SK-N-SH (cell line): ENCODE results near the gene SESN2. TPM values are rescaled to one million over a fixed set of nuclear protein-coding genes. Genes with fewer than 3 reads are reported as not detected.
A peak's percentile ranks its signal among the peaks of the same experiment; 100 is the strongest.

Experiments
- CTCF ChIA-PET: fragments of 300-600, 350-600 bp; formaldehyde crosslinking; extraction: SDS; loops from one replicate; lab custom pipeline; 2021; lab: Yijun Ruan, JAX
- POLR2A ChIA-PET: fragments of 350-600 bp; sonication (Branson Sonifier 250); formaldehyde crosslinking; extraction: SDS; loops from one replicate; lab custom pipeline; 2020; ENCODE audit warnings: antibody characterized with exemption, inconsistent platforms; lab: Yijun Ruan, JAX
- DNase-seq: peaks from one replicate; pipeline ENCODE4 v3.0.0; 2012
- H2AFZ ChIP-seq: fragments of 200-600 bp; sonication (generic); 2 replicates; pipeline ENCODE4 v1.8.1; 2016; ENCODE audit warnings: antibody characterized with exemption, mild to moderate bottlenecking, low read depth
- H3F3A ChIP-seq: fragments of 200-600 bp; sonication (generic); replicated peaks from 2 replicates; pipeline ENCODE3; 2016; ENCODE audit warnings: antibody characterized with exemption, mild to moderate bottlenecking; ENCODE audit not compliant: insufficient read depth
- H3K27ac ChIP-seq, 2 experiments: fragments of 200-500 bp in 1 of 2; fragments of 200-600 bp in 1 of 2; sonication (Bioruptor generic) in 1 of 2; sonication (generic), shearing (Covaris generic) in 1 of 2; 2 replicates each; pipeline versions ENCODE4 v1.5.1 to v1.6.1; 2014 to 2016; ENCODE audit warnings: low read depth in 2 of 2, inconsistent platforms in 1 of 2, low read length in 1 of 2, mild to moderate bottlenecking in 1 of 2, mixed read lengths in 1 of 2
- H3K27me3 ChIP-seq: fragments of 200-600 bp; sonication (generic), shearing (Covaris generic); 2 replicates; pipeline ENCODE4 v1.6.1; 2016; ENCODE audit warnings: mixed run types; ENCODE audit not compliant: insufficient read depth
- H3K36me3 ChIP-seq, 2 experiments: fragments of 200-500 bp in 1 of 2; fragments of 200-600 bp in 1 of 2; sonication (Bioruptor generic) in 1 of 2; sonication (generic) in 1 of 2; replicated peaks in 1 of 2; 2 replicates each; pipeline versions ENCODE3 to v1.5.1; 2014 to 2016; ENCODE audit warnings: low read length in 1 of 2, mild to moderate bottlenecking in 1 of 2; ENCODE audit not compliant: insufficient read depth in 2 of 2, control insufficient read depth in 1 of 2
- H3K4me1 ChIP-seq, 2 experiments: fragments of 200-500 bp in 1 of 2; fragments of 200-600 bp in 1 of 2; sonication (Bioruptor generic) in 1 of 2; sonication (generic), shearing (Covaris generic) in 1 of 2; 2 replicates each; pipeline versions ENCODE4 v1.5.1 to v1.6.1; 2014 to 2016; ENCODE audit warnings: low read depth in 1 of 2, low read length in 1 of 2, mixed run types in 1 of 2; ENCODE audit not compliant: insufficient read depth in 2 of 2, control insufficient read depth in 1 of 2
- H3K4me2 ChIP-seq: fragments of 200-600 bp; sonication (generic), shearing (Covaris generic); 2 replicates; pipeline ENCODE4 v1.6.1; 2017; ENCODE audit warnings: mixed run types
- H3K4me3 ChIP-seq, 2 experiments: fragments of 200-500 bp in 1 of 2; fragments of 200-600 bp in 1 of 2; sonication (Bioruptor generic) in 1 of 2; sonication (generic), shearing (Covaris generic) in 1 of 2; 2 replicates each; pipeline versions ENCODE4 v1.5.1 to v1.8.1; 2014 to 2016; ENCODE audit warnings: low read depth in 2 of 2, inconsistent platforms in 1 of 2, low read length in 1 of 2, mild to moderate bottlenecking in 1 of 2, mixed read lengths in 1 of 2, moderate library complexity in 1 of 2
- H3K79me2 ChIP-seq: fragments of 200-600 bp; sonication (generic); 2 replicates; pipeline ENCODE4 v1.8.1; 2017; ENCODE audit warnings: mild to moderate bottlenecking; ENCODE audit not compliant: insufficient read depth
- H3K9ac ChIP-seq: fragments of 200-600 bp; sonication (generic); 2 replicates; pipeline ENCODE4 v1.6.1; 2017; ENCODE audit warnings: mixed run types
- H3K9me2 ChIP-seq: fragments of 200-600 bp; sonication (generic); 2 replicates; pipeline ENCODE4 v1.6.1; 2017; ENCODE audit warnings: mixed run types
- H3K9me3 ChIP-seq: fragments of 200-600 bp; sonication (generic); 2 replicates; pipeline ENCODE4 v1.6.1; 2017; ENCODE audit warnings: mixed run types, mild to moderate bottlenecking, moderate library complexity
- H4K20me1 ChIP-seq: fragments of 200-600 bp; sonication (generic); 2 replicates; pipeline ENCODE4 v1.6.1; 2017; ENCODE audit warnings: mild to moderate bottlenecking, mixed run types; ENCODE audit not compliant: insufficient read depth
- CHD2 ChIP-seq: fragments of 150-350 bp; IDR thresholded peaks from 2 replicates; pipeline ENCODE4 v1.6.1; 2018; ENCODE audit warnings: low read length; ENCODE audit not compliant: partially characterized antibody
- FOXM1 ChIP-seq: IDR thresholded peaks from 2 replicates; pipeline ENCODE4 v1.4.0; 2012; ENCODE audit warnings: low read depth, mild to moderate bottlenecking
- MXI1 ChIP-seq: IDR thresholded peaks from 2 replicates; pipeline ENCODE4 v1.6.1; 2012; ENCODE audit warnings: mild to moderate bottlenecking, low read depth, low read length, improper control_type of control experiment
- NRF1 ChIP-seq: IDR thresholded peaks from 2 replicates; pipeline ENCODE4 v1.6.1; 2012; ENCODE audit warnings: low read depth, mild to moderate bottlenecking, low read length
- PBX3 ChIP-seq: IDR thresholded peaks from 2 replicates; pipeline ENCODE4; 2012
- POLR2AphosphoS5 ChIP-seq: IDR thresholded peaks from 2 replicates; pipeline ENCODE4 v1.6.1; 2012; ENCODE audit warnings: low read depth, low read length
- RCOR1 ChIP-seq: fragments of 150-350 bp; IDR thresholded peaks from 2 replicates; pipeline ENCODE4 v1.6.1; 2017; ENCODE audit warnings: antibody characterized with exemption, low read length
- REST ChIP-seq: IDR thresholded peaks from 2 replicates; pipeline ENCODE4 v1.6.1; 2012; ENCODE audit warnings: mild to moderate bottlenecking, low read depth, low read length, moderate library complexity
- RFX5 ChIP-seq: IDR thresholded peaks from 2 replicates; pipeline ENCODE4 v1.6.1; 2012; ENCODE audit warnings: mild to moderate bottlenecking, improper control_type of control experiment, low read length
- SIN3A ChIP-seq: IDR thresholded peaks from 2 replicates; pipeline ENCODE4 v1.6.1; 2012; ENCODE audit warnings: low read depth, mild to moderate bottlenecking, low read length, moderate library complexity, borderline replicate concordance
- SMC3 ChIP-seq: IDR thresholded peaks from 2 replicates; pipeline ENCODE4 v1.6.1; 2012; ENCODE audit warnings: low read depth, low read length, improper control_type of control experiment
- TAF1 ChIP-seq: IDR thresholded peaks from 2 replicates; pipeline ENCODE4 v1.6.1; 2012; ENCODE audit warnings: low read depth, mild to moderate bottlenecking, low read length, moderate library complexity, borderline replicate concordance
- WGBS: methylation state at CpG from one replicate; pipeline ENCODE4 v1.1.6; 2017; ENCODE audit warnings: low lambda C conversion rate; 5-methylcytosine and 5-hydroxymethylcytosine counted together
- polyA plus RNA-seq, 3 experiments: library from polyadenylated mRNA; depleted of rRNA; stranded (reverse); fragments of >200 nt; gene quantifications; 2 replicates each; pipeline ENCODE4 v1.2.3, GENCODE V29; 2012

SESN2 gene
- polyA plus RNA-seq (2012; rRNA removed), result 14.1 and 15.4 TPM in 2 replicates
- polyA plus RNA-seq (2012; cell fraction: cytosol; rRNA removed), result 6.3 and 9.8 TPM in 2 replicates
- polyA plus RNA-seq (2012; cell fraction: nucleus; rRNA removed), result 23.2 and 27.2 TPM in 2 replicates

GRCh38 chr1:28259252-28259933 is at the start of gene SESN2:
SESN2 (plus strand) TSS chr1:28259518; CDS start chr1:28259848, 330 bp downstream.
- H4K20me1 ChIP-seq, result peaks cover 39% of the 10 kb centered on the region
- TF ChIP-seq CHD2, result peak; percentile 53
- peak; percentile 34; the same call in 1 of the 2 replicates for TF ChIP-seq PBX3
- no peak for TF ChIP-seq SMC3
- TF ChIP-seq POLR2AphosphoS5, result peak; percentile 98
- peak; percentile 58 for TF ChIP-seq SIN3A
- peak; percentile 73 for TF ChIP-seq RFX5
- TF ChIP-seq NRF1, result no peak
- no peak for TF ChIP-seq RCOR1
- peak; percentile 98 for TF ChIP-seq TAF1
- no peak for TF ChIP-seq FOXM1
- TF ChIP-seq REST, result peak; percentile 66
- peak; percentile 73; the same call in 1 of the 2 replicates for TF ChIP-seq MXI1
- peaks cover 49% of the 10 kb centered on the region for H3K79me2 ChIP-seq
- peak within 1 kb of the TSS; percentile 78 to 96 for H3K4me3 ChIP-seq
- H3K36me3 ChIP-seq, result no peaks in the 10 kb centered on the region
- POLR2A ChIA-PET, result interaction anchor here (0.6 to 2.2 kb wide), 8 partner anchors 10 to 322 kb away, joined by 3 to 12 read pairs (median 4); partner anchors contain the start of genes ATP5IF1 and MED18
- no peaks in the 10 kb centered on the region for H3K27me3 ChIP-seq
- peak within 1 kb of the TSS; percentile 85 for H3K4me2 ChIP-seq
- H3K9ac ChIP-seq, result peak within 1 kb of the TSS; percentile 94
- CTCF ChIA-PET, result interaction anchor here (0.6 to 3.0 kb wide), 5 partner anchors 8 to 100 kb away, joined by 3 to 29 read pairs (median 4); partner anchors contain the start of gene ATP5IF1
- WGBS, result under 1% methylated on average over 12 of the region's 76 CpGs
- H3K9me2 ChIP-seq, result no peaks in the 10 kb centered on the region
- no peaks in the 10 kb centered on the region for H3K9me3 ChIP-seq
- no peaks in the 10 kb centered on the region for H3F3A ChIP-seq
- H3K4me1 ChIP-seq, result peaks cover 12 to 14% of the 10 kb centered on the region in 2 experiments; a peak in 1 of 4 replicates
- DNase-seq, result peak; percentile 98
- peak within 1 kb of the TSS; percentile 82 to 83 for H3K27ac ChIP-seq
- H2AFZ ChIP-seq, result peak within 1 kb of the TSS; percentile 89; the same call in 1 of the 2 replicates
